ENCODE results near the gene ZNF830. TPM values are rescaled to one million over a fixed set of nuclear protein-coding genes. Genes with fewer than 3 reads are reported as not detected.

The ZNF830 gene
- total RNA-seq (2013): 16.2 TPM
- 1 to 10 TPM; 2.1 to 4.7 (median 4.2) TPM for polyA plus RNA-seq
- polyA minus RNA-seq: 6.2 and 10.0 TPM in 2 replicates
- 11.3 to 35.3 (median 16.2) reads per million in 11 experiments for total RNA-seq

GRCh38 chr17:34961093-34961911, at the start of gene ZNF830, which contains the start of gene CCT6B:
Gene ZNF830 (plus strand): TSS chr17:34961540. CDS start chr17:34961567, 27 bp downstream.
Gene CCT6B (minus strand): TSS chr17:34961460. CDS start chr17:34961393, 67 bp downstream.
- Mint-ChIP-seq H3K27me3 (ENCODE audit: low read depth in 3 of 3) (peaks cover 4 to 5% (median 4%) of the 10 kb centered on the region in 3 donors), H3K9me3 (peaks cover 0 to 6% (median 0%) of the 10 kb centered on the region in 7 donors), H3K4me1 (peaks cover 13% of the 10 kb centered on the region), H3K36me3 (peaks cover 23 to 27% of the 10 kb centered on the region in 2 donors), H3K27ac (peak within 1 kb of the TSS; percentile 97 to 100 (median 99)), H3K4me3 (peak within 1 kb of the TSS; percentile 99 to 100)
- H3K9ac ChIP-seq (ENCODE audit: insufficient read depth, low read length, poor library complexity, severe bottlenecking): peak within 1 kb of the TSS; percentile 85
- DNase-seq: peak; percentile 92 to 94 (median 92)
- H3K4me1 ChIP-seq (ENCODE audit: control insufficient read depth in 1 of 2, insufficient read depth in 2 of 2, low read length in 2 of 2): peaks cover 14 to 25% of the 10 kb centered on the region in 2 donors
- peaks cover 16 to 34% of the 10 kb centered on the region in 2 donors for H3K36me3 ChIP-seq (replicated peaks in 1 of 2; ENCODE audit: control insufficient read depth in 1 of 2, insufficient read depth in 2 of 2, low read length in 2 of 2)
- peak within 1 kb of the TSS; percentile 87 to 94 for H3K27ac ChIP-seq (ENCODE audit: low read depth in 1 of 2, low read length in 2 of 2)
- H4K20me1 ChIP-seq (ENCODE audit: insufficient read depth, low read length): no peaks in the 10 kb centered on the region
- peaks cover 24% of the 10 kb centered on the region for H3K79me2 ChIP-seq (ENCODE audit: insufficient read depth, low read length)
- peak within 1 kb of the TSS; percentile 75 to 90 (median 87) for H3K4me3 ChIP-seq (replicated peaks in 1 of 3; ENCODE audit: low read depth in 2 of 3, low read length in 3 of 3)
- under 1% methylated on average over 65 of the region's 65 CpGs for WGBS (ENCODE audit: insufficient coverage)
- peaks cover 0 to 2% of the 10 kb centered on the region in 2 donors for H3K27me3 ChIP-seq (ENCODE audit: control insufficient read depth in 2 of 2, insufficient read depth in 2 of 2, low read length in 2 of 2)
- intact Hi-C loops (cut with micrococcal nuclease): loop anchor here in 1 of 2 donors (10.0 kb wide), 1 partner anchor 853 kb away; no protein-coding TSS in a partner anchor
- no peaks in the 10 kb centered on the region for H3K9me3 ChIP-seq (replicated peaks in 1 of 2; ENCODE audit: control insufficient read depth in 1 of 2, insufficient read depth in 1 of 2, low read length in 2 of 2)
- no peak for TF ChIP-seq CTCF (IDR thresholded peaks at IDR 0.05)
- H2AFZ ChIP-seq (ENCODE audit: insufficient read depth, low read depth, low read length, poor library complexity, severe bottlenecking): peak within 1 kb of the TSS; percentile 88
- peak within 1 kb of the TSS; percentile 89 for H3K4me2 ChIP-seq (replicated peaks; ENCODE audit: extremely low read depth, low read length, poor library complexity, severe bottlenecking)

- intact Hi-C loops (cut with micrococcal nuclease): no loop called here
Observed at GRCh38 chr17:34913001-34913400, 48.3 kb upstream of the ZNF830 start.

More at GRCh38 chr17:34913001-34913400, 48.3 kb upstream of the ZNF830 start:
- no peaks in the 10 kb centered on the region for H3K36me3 Mint-ChIP-seq
- H3K4me3 ChIP-seq (replicated peaks in 1 of 3; ENCODE audit: low read depth in 2 of 3, low read length in 3 of 3): no peak overlapping the region
- peak overlapping the region in 1 of 7 donors; percentile 48 for H3K27ac Mint-ChIP-seq
- H3K27me3 Mint-ChIP-seq (ENCODE audit: low read depth in 3 of 3): peaks cover 0 to 1% (median 0%) of the 10 kb centered on the region in 3 donors
- TF ChIP-seq CTCF (IDR thresholded peaks at IDR 0.05): no peak
- WGBS (ENCODE audit: insufficient coverage): no CpG with 5 or more reads among the region's 1 CpG
- no peaks in the 10 kb centered on the region for H3K27me3 ChIP-seq (ENCODE audit: control insufficient read depth in 2 of 2, insufficient read depth in 2 of 2, low read length in 2 of 2)
- H3K4me3 Mint-ChIP-seq: no peak overlapping the region
- H3K4me1 ChIP-seq (ENCODE audit: control insufficient read depth in 1 of 2, insufficient read depth in 2 of 2, low read length in 2 of 2): peaks cover 0 to 5% of the 10 kb centered on the region in 2 donors
- no peaks in the 10 kb centered on the region for H3K9me3 Mint-ChIP-seq
- no peaks in the 10 kb centered on the region for H3K9me3 ChIP-seq (replicated peaks in 1 of 2; ENCODE audit: control insufficient read depth in 1 of 2, insufficient read depth in 1 of 2, low read length in 2 of 2)
- no peak for DNase-seq
- no peak overlapping the region for H3K27ac ChIP-seq (ENCODE audit: low read depth in 1 of 2, low read length in 2 of 2)
- H3K79me2 ChIP-seq (ENCODE audit: insufficient read depth, low read length): no peaks in the 10 kb centered on the region
- H3K4me1 Mint-ChIP-seq: peaks cover 11% of the 10 kb centered on the region
- no peaks in the 10 kb centered on the region for H4K20me1 ChIP-seq (ENCODE audit: insufficient read depth, low read length)
- H3K36me3 ChIP-seq (replicated peaks in 1 of 2; ENCODE audit: control insufficient read depth in 1 of 2, insufficient read depth in 2 of 2, low read length in 2 of 2): no peaks in the 10 kb centered on the region
- H2AFZ ChIP-seq (ENCODE audit: insufficient read depth, low read depth, low read length, poor library complexity, severe bottlenecking): no peak overlapping the region
- no peak overlapping the region for H3K9ac ChIP-seq (ENCODE audit: insufficient read depth, low read length, poor library complexity, severe bottlenecking)
- no peak overlapping the region for H3K4me2 ChIP-seq (replicated peaks; ENCODE audit: extremely low read depth, low read length, poor library complexity, severe bottlenecking)
